Sigmoid colon (tissue), 7 donors: Measurements from ENCODE around the gene GPHB5. TPM values are rescaled to one million over a fixed set of nuclear protein-coding genes. Genes with fewer than 3 reads are reported as not detected.

Source experiments
- DNase-seq: peaks from one replicate; pipeline ENCODE4 v3.0.0-alpha.2; 2019
- H3K27ac ChIP-seq, 4 donors: fragments of 200-600 bp; sonication (generic); one replicate each; pipeline ENCODE4 v1.5.1; 2016 to 2019; ENCODE audit warnings: mild to moderate bottlenecking in 1 of 4
- H3K27me3 ChIP-seq, 3 donors: fragments of 200-600 bp; sonication (generic); one replicate each; pipeline ENCODE4 v1.5.1; 2019; ENCODE audit warnings: mild to moderate bottlenecking in 1 of 3
- H3K36me3 ChIP-seq, 4 donors: fragments of 200-600 bp; sonication (generic); one replicate each; pipeline ENCODE4 v1.5.1; 2016 to 2019
- H3K4me1 ChIP-seq, 4 donors: fragments of 200-600 bp; sonication (generic); one replicate each; pipeline ENCODE4 v1.5.1; 2017 to 2019
- H3K4me3 ChIP-seq, 4 donors: fragments of 200-600 bp; sonication (generic); one replicate each; pipeline ENCODE4 v1.5.1; 2017 to 2019; ENCODE audit warnings: mild to moderate bottlenecking in 2 of 4, moderate library complexity in 1 of 4
- H3K9me3 ChIP-seq, 4 donors: fragments of 200-600 bp in 3 of 4; sonication (generic) in 3 of 4; one replicate each; pipeline versions ENCODE4 v1.5.1 to v1.6.1; 2013 to 2019
- EP300 ChIP-seq, 4 donors: sonication (generic); formaldehyde crosslinking; IDR thresholded peaks; one replicate each; pipeline ENCODE4 v1.6.1; 2017; ENCODE audit warnings: antibody characterized with exemption in 4 of 4
- POLR2A ChIP-seq, 2 donors: fragments of 450-650 bp; IDR thresholded peaks; one replicate each; pipeline ENCODE4 v1.6.1; 2016; ENCODE audit warnings: antibody characterized with exemption in 2 of 2, mild to moderate bottlenecking in 2 of 2, moderate library complexity in 2 of 2
- POLR2AphosphoS5 ChIP-seq, 4 donors: sonication (generic); formaldehyde crosslinking; IDR thresholded peaks; one replicate each; pipeline ENCODE4 v1.6.1; 2017; ENCODE audit warnings: antibody characterized with exemption in 4 of 4
- WGBS, 2 donors: extraction: QIAGEN DNeasy Blood & Tissue Kit; methylation state at CpG; one replicate each; pipeline ENCODE4 v1.1.7; 2013; 5-methylcytosine and 5-hydroxymethylcytosine counted together
- intact Hi-C: fragments of 100-400 bp; cut with DNase I; formaldehyde crosslinking; loops from one replicate; pipeline ENCODE4 v1.15.1; 2023
- polyA plus RNA-seq, 3 donors: library from polyadenylated mRNA; stranded (reverse); fragments of 200-250 nt; gene quantifications; one replicate each; pipeline ENCODE4 v1.2.3, GENCODE V29; 2013
- total RNA-seq, 4 donors: library from RNA; depleted of rRNA; stranded (reverse); fragments of >200 nt; gene quantifications; one replicate each; pipeline ENCODE4 v1.1.0, GENCODE V29; 2016
- TF ChIP-seq, protein P1 (sequence below), 4 experiments: fragments of 450-650 bp in 3 of 4; fragments of 200-600 bp in 1 of 4; IDR thresholded peaks; one replicate each; pipeline ENCODE4 v1.5.1; 2016 to 2019; ENCODE audit warnings: antibody characterized with exemption in 4 of 4, mild to moderate bottlenecking in 3 of 4, moderate library complexity in 2 of 4
- donor health status: healthy with polysubstance abuse.
- donor health status: Bipolar disorder and iron deficiency.
- donor health status: healthy.

GPHB5 gene
- total and polyA plus RNA-seq, 7 donors = not detected

DNA sequence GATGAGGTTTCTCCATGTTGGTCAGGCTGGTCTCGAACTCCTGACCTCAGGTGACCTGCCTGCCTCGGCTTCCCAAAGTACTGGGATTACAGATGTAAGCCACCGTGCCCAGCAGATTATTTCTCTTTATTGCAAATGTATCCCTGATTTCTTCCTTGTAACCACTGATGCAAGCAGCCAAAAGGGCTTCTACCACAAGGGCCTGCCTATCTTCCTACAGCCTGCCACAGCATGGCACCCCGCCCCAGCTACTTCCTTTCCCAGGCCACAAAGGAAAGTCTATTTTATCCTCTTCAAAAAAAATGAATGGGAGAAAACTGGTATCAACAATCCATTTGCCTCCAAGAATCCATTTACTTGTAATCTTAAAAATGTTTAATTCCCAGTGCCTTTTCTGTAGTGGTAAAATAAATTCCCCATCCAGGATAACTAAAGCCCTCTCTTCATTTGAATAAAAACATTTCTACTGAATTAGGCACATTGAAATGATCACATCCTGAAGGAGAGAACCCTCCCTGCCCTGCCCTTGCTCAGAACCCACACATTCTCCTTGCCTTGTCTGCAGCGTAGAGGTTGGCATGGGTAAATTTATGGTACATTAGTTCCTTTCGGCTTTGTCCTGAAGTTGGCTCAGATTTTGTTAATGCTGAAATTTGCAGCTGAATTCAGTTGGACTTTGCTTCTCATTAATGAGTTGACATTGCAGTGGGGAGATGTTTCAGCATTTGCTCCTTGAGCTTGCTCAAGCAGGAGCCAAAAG, 19.2 kb downstream of the GPHB5 start:
- TF ChIP-seq, protein P1, sequence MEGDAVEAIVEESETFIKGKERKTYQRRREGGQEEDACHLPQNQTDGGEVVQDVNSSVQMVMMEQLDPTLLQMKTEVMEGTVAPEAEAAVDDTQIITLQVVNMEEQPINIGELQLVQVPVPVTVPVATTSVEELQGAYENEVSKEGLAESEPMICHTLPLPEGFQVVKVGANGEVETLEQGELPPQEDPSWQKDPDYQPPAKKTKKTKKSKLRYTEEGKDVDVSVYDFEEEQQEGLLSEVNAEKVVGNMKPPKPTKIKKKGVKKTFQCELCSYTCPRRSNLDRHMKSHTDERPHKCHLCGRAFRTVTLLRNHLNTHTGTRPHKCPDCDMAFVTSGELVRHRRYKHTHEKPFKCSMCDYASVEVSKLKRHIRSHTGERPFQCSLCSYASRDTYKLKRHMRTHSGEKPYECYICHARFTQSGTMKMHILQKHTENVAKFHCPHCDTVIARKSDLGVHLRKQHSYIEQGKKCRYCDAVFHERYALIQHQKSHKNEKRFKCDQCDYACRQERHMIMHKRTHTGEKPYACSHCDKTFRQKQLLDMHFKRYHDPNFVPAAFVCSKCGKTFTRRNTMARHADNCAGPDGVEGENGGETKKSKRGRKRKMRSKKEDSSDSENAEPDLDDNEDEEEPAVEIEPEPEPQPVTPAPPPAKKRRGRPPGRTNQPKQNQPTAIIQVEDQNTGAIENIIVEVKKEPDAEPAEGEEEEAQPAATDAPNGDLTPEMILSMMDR (IDR thresholded peaks at IDR 0.05) = no peak
- no peak for TF ChIP-seq POLR2A (IDR thresholded peaks at IDR 0.05)
- no peak for TF ChIP-seq EP300 (IDR thresholded peaks at IDR 0.05)
- no peak for TF ChIP-seq POLR2AphosphoS5 (IDR thresholded peaks at IDR 0.05)

DNA sequence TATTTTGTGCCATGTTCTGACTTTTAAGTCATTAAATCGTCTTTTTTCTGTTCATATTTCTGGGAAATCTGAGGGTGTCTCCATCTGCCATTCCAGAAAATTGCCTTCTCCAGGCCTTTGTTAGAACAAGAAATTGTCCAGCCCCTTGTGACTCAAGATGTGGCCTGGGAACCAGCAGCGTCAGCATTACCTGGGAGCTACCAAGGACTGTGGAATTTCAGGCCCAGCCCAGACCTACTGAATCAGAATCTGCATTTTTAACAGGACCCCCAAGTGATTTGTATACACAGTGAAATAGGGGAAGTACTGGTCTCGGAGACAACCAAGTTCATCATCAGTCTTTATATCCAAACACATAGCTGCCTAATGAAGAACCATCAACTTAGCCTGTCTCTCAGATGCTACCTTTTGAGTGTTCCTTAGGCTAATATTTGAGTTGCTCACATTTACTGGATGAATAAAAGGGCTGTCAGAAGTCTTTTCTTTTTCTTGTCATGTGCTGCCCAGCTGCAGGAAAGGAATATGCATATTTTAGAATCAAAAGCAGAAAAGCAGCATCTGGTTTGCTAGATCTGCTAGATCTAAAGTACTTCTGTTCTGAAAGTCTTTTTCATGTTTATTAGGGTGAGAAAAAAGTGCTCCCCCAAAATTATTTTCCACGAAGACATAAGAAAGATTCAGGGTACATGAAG, 21.2 kb downstream of the GPHB5 start:
- Histone ChIP-seq H3K27me3 (peaks cover 0 to 16% (median 0%) of the 10 kb centered on the region in 3 donors), H3K9me3 (no peaks in the 10 kb centered on the region), H3K4me3 (no peak overlapping the region), H3K27ac (no peak overlapping the region), H3K4me1 (no peaks in the 10 kb centered on the region), H3K36me3 (no peaks in the 10 kb centered on the region)
- intact Hi-C loops = no loop called here
- TF ChIP-seq, protein P1 (IDR thresholded peaks at IDR 0.05) = no peak
- TF ChIP-seq POLR2AphosphoS5 (IDR thresholded peaks at IDR 0.05) (no peak), EP300 (IDR thresholded peaks at IDR 0.05) (no peak), POLR2A (IDR thresholded peaks at IDR 0.05) (no peak)
- 79 to 82% methylated on average over 4 of the region's 4 CpGs for WGBS, 2 donors
- no peak for DNase-seq

More for the DNA sequence above, 19.2 kb downstream of the GPHB5 start:
- peaks cover 0 to 13% (median 0%) of the 10 kb centered on the region in 3 donors for H3K27me3 ChIP-seq
- no peaks in the 10 kb centered on the region for H3K9me3 ChIP-seq
- no peaks in the 10 kb centered on the region for H3K4me1 ChIP-seq
- intact Hi-C loops = no loop called here
- WGBS, 2 donors = 67 to 69% methylated on average over 6 of the region's 6 CpGs
- H3K36me3 ChIP-seq = no peaks in the 10 kb centered on the region
- no peak overlapping the region for H3K4me3 ChIP-seq
- no peak overlapping the region for H3K27ac ChIP-seq
- no peak for DNase-seq

DNA sequence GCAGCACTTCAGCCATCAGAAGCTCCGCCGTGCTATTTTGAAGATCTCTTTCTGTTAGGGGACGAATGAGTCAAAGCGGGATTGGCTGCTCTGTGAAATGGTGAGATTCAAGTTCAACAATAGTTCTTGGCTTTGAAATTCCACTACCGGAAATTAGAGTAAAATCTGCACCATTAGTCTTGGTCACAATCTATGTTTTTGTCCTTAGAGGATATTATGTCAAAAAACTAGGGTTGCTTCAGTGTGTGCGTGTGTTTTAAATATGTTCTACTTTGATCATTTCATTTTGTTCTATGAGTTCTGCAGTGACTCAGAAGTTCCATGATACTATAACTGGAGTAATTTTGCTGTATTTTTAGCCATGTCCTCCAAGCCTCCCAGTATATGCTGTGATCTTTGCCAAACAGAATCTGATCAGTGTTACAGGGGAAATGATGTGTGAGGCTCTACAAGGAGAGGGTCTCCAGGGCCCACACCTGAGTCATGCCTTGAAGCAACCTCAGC, 22.6 kb downstream of the GPHB5 start:
- Histone ChIP-seq H3K9me3 (no peaks in the 10 kb centered on the region), H3K36me3 (peaks cover 0 to 11% (median 0%) of the 10 kb centered on the region in 4 donors), H3K4me1 (no peaks in the 10 kb centered on the region), H3K4me3 (no peak overlapping the region), H3K27ac (peak overlapping the region in 1 of 4 donors; percentile 38), H3K27me3 (peaks cover 0 to 9% (median 0%) of the 10 kb centered on the region in 3 donors)
- TF ChIP-seq, protein P1 (IDR thresholded peaks at IDR 0.05) = no peak
- TF ChIP-seq POLR2AphosphoS5 (IDR thresholded peaks at IDR 0.05) = no peak
- TF ChIP-seq POLR2A (IDR thresholded peaks at IDR 0.05) = no peak
- no peak for TF ChIP-seq EP300 (IDR thresholded peaks at IDR 0.05)
- intact Hi-C loops = no loop called here
- 85 to 88% methylated on average over 6 of the region's 6 CpGs for WGBS, 2 donors
- DNase-seq = no peak

DNA sequence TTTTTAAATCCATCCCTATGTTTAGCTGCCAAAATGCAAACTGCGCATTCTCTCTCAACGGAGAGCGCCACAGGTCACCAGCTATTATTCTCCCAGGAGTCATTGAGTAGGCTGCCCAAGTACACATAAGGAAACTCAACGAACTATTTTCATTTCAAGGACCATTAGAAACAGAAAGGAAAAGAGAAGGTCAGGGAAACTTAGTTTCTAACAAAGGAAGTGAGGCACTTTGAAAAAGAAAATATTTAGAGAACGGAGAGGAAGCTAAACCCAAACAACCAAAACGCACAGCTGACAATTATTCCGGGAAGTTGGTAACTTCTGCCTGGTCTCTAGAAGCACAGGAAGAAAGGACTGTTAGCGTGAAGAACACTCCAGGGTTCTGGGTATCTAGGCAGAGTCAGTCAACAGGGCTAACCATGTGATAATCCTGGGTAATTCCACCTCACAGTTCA, 23.5 kb downstream of the GPHB5 start:
- 59 to 75% methylated on average over 8 of the region's 8 CpGs for WGBS, 2 donors
- Histone ChIP-seq H3K27ac (peak overlapping the region in 2 of 4 donors; percentile 4 to 38), H3K27me3 (peaks cover 0 to 9% (median 0%) of the 10 kb centered on the region in 3 donors), H3K4me1 (no peaks in the 10 kb centered on the region), H3K4me3 (no peak overlapping the region), H3K9me3 (no peaks in the 10 kb centered on the region), H3K36me3 (peaks cover 0 to 18% (median 0%) of the 10 kb centered on the region in 4 donors)
- intact Hi-C loops = no loop called here
- TF ChIP-seq POLR2AphosphoS5 (IDR thresholded peaks at IDR 0.05) (no peak), POLR2A (IDR thresholded peaks at IDR 0.05) (no peak), EP300 (IDR thresholded peaks at IDR 0.05) (no peak)
- TF ChIP-seq, protein P1 (IDR thresholded peaks at IDR 0.05) = no peak
- no peak for DNase-seq
